GM21576 (cell line): ENCODE results near the gene ETFB.
"Not testable (repeated sequence)": the region's sequence is repeated elsewhere in the genome, so short reads cannot be mapped to it uniquely, and the experiment has no call there.

Source experiments
- ATAC-seq: cut with Tn5 transposase; IDR thresholded peaks from one replicate; pipeline ENCODE4 v1.9.1; 2021; ENCODE audit warnings: mild to moderate bottlenecking, moderate library complexity; ENCODE audit not compliant: unreplicated experiment

ETFB gene

DNA sequence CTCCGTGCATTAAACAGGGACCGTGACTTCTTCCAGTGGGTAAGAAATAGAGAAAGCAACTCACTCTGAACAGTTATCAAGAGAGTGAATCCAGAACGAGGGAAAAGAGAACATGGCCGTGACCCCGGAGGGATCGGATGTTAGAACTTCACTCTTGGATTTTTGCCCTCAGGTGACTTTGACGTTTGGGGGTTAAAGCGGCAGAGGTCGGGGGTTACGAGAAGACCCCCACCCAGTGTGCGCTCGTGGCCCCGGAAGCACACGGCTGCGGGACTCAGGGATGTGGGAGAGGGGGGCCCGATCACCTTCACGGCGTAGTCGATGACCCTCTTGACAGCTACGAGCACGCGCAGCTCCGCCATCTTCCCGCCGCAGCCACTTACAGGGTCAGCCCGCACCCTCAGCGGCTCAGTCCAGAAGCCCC lies at the start of gene ETFB:
Gene ETFB (minus strand): TSS at position 424 of the 424 bp plus-strand sequence. CDS start 62 bp downstream, at position 362.
- no peak for ATAC-seq

GRCh38 chr19:51415187-51415586 lies 49.0 kb upstream of the ETFB start:
- ATAC-seq = no peak

DNA sequence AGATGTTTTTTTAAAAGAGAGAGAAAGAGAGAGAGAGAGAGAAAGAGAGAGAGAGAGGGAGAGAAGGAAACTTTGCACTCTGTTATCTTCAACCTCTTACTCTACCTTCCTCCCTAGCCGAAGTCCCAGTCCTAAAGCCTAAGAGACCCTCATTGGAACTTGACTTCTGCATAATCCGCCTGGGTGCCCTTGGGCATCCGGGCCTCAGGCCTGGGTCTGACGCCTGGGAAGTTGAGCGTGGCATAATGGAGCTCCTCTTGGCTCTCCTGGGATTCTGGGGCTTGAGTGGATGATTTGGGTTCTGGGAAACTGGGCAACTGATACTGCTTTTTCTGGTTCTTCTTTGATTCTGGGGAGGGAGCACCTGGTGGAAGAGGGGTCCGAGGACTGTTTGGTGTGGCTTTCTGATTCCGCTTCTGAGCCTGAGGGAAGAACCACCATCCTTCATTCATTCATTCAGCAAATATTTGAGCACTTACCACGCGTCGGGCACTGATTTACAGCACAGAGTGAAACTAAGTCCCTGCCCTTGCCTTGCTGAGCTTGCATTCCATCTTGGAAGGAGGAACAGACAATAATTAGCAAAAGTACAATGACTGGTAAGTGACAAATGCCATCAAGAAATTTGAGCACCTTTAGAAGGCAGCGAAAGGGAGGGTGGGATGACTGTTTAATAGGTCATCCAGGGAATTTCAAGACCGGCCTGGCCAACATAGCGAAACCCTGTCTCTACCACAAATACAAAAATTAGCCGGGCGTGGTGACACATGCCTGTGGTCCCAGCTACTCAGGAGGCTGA lies 45.0 kb upstream of the ETFB start:
- no peak for ATAC-seq

GRCh38 chr19:51407511-51408131 lies 41.4 kb upstream of the ETFB start:
- ATAC-seq = no peak

GRCh38 chr19:51402117-51402516 lies 35.9 kb upstream of the ETFB start:
- ATAC-seq = no peak

DNA sequence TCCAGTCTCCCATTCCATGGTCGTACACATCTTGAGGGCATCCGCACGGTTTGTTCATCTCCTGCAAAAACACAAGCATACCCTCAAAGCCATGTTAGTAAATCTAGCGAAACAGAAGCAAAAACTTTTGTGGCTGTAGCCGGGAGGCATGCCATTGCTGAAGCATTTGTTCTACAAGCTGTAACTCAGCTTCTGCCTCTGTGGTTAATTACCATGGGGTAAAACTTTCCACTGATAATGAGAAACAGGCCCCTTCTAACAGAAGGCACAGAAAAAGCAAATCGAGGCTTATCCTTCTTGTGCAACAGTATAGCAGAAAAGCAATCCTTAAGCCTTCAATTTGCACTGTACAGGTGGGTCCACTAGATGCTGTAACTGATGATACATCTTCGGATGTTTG lies 33.7 kb upstream of the ETFB start:
- not testable (repeated sequence) for ATAC-seq

DNA sequence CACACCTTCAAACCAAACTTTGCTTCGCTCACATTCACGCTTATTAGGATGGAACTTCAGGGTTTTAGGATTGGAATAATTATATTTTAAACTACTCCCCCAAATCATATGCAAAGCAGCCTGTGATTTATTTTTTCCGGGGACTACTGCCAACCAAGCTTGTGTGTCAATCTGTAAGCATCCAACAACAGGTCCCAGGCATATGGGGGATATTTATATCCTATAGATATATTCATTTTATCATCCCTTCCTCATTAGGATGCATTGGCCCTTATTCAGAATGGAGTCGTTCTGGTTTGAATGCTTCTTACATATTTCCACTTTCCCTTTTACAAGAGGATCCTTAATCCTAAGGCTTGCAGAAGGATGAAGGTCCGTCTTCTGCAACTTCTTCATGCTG lies 33.0 kb upstream of the ETFB start:
- no peak for ATAC-seq

DNA sequence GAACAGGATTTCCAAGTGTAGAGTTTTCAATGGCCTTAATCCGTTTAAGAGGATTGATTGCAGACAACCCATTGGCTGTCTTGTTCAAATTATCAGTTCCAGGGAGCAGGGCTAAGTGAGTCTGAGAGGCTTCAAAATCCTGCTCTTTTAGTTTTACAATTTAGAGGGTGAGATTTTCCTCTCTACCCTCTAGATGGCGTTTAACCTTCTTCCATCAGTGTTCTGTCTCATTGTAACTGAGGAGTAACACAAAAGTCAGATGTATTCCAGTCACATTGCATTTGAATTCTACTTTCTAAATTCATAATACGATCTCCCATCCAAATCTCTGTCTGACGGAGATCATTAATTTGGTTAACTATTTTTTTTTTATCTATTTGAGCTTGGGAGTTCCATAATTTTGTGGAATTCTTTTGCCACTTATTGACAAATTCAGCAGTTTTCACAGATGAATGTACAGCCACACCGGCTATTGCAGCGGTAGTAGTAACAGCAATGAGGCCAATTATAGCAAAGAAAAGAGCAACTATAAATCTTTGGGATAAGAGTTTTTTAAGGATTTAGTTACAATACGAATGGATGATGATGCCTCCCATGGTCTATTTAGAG lies 32.0 kb upstream of the ETFB start:
- no peak for ATAC-seq

DNA sequence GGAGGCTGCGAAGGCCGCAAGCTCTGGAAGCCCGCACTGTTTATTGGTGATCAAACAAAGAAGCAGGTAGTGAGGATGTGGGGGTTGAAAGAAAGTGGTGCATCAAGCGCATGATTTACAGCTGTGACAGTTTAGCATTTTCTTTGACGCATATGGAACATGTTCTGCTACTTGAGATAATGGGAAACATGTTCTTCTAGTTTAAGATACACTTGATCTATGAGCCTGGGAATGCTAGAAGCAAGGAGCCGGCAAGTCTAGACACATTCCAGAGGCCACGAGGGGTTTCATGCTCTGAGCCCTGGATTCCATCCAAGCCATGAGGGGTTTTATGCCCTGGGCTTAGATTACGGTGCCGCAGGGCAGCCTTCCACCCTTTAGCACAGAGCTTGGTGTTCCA lies 31.3 kb upstream of the ETFB start:
- ATAC-seq = not testable (repeated sequence)

DNA sequence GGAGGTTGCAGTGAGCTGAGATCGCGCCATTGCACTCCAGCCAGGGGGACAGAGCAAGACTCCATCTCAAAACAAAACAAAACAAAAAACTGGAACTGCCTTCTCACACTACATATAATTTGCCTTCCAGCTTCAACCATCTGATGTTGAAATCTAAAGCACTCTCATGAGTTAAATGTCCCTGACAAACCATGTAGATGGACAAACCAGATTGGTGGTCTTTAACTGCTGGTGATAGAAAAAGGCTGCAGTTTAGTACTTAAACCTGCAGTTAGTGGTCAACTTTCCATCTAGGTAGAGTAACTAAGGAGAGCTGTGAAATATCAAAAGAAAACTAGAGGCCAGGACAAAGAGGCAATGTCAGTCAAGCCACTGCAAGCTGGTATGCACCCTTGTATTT lies 30.0 kb upstream of the ETFB start:
- no peak for ATAC-seq

DNA sequence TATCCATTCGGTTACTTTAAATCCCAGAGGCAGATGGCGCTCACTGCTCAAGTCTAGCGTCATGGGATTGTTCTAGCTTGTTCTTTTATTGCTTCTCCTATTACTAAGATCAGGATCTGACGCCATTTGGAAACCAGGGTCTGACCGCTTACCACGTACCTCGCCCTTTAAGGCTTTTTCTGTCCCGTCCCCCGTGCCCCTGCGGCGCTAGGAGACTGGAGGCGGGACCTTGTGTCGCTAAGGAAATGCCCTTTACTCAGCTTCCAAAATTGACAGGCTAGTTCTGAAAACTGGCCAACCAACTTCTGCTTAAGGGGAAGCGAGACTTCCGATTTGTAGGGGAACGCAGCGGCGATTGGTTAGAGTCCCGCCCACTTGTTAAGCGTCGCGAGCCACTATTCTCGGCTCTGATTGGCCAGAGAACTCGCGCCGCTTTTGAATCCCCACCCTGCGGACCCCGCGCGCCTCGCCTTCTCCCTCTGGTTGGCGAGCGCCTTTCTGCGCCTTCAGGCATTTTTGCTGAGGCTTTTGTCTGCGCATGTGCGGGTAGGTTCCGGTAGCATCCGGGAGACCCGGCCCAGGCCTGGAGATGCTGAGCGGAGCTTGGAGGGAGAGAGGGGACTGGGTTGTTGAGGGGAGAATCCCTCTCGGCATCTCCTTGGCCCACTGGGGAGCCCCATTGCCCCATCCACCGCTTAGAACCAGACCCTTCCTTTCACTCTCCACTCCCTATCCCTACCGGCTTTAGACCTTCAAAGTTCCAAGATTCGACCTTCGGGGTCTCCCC lies 28.1 kb upstream of the ETFB start:
- ATAC-seq = peak; percentile 79

DNA sequence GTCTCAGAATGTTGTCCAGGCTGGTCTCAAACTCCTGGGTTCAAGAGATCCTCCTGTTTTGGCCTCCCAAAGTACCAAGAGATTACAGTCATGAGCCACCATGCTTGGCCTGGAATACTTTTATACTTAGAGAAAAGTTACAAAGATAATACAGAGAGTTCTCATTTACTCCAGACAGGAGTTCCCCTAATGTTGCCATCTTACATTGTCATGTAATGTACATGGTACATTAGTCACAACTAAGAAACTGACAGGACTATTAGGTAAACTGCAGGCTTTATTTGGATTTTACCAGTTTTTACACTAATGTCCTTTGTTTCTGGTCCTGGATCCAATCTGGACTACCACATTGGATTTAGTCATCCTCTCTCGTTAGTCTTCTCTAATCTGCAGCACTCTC lies 26.5 kb upstream of the ETFB start:
- no peak for ATAC-seq

DNA sequence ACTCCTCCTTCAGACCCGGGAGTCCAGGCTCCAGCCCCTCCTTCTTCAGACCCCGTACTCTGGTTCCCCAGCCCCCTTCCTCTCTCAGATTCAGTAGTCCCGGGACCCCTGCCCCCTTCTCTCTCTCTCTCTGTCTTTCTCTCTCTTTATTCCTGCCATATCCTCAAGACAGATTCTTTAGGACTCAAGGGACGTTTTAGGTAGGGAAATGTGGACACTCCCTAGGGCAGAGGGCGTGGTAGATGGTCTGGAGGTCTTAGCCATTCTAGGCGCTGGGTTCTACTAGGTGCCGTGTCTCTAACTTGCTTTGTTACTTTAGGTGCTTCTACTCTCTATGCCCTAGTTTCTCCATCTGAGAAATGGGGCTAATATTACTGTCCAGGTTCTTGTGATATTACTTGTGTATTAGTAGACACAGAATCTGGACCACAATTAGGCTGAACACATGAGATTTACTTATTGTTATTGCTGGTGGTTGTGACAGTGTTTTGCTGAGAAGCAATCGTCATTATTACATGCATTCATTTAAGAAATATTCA lies 25.0 kb upstream of the ETFB start:
- no peak for ATAC-seq

DNA sequence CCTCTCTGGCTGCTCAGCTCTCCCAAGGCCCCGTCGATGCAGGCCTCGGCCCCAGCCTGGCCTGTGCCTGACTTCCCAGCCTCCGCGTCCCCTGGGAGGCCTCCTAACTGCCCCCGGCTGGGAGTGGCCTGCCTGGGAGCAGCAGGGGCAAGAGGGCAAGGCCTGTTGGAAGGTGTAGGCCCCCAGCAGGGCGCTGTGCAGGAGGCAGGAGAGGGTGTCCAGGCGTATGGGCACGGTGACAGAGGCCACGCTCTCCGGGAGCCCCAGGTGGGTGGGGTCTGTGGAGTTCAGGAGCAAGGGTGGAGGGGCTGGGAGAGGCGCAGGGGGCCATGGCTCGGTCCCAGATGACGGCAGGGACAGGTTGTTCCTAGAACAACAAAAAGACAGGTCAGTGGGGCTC lies 23.0 kb upstream of the ETFB start:
- ATAC-seq = no peak

DNA sequence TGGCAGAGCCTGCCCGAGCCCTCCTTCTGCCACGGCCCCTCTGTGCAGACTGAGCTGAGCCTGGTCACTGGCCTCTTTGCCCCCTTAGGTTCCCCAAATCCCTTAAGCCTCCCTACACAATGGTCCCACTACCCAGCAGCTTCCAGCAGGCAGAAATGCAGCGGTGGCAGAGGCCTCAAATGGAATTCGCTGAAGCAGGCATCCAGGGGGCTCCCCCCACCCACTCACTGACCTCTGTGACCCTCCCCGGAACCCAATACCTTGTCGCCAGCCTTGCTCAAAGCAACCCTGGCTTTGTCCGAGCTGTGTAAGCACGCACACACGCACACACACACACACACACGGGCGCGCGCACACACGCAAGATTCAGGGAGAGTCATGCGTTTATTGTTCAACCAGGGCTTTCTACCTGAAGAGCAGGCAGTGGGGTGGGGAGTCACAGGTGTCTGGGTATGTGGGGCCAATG lies 21.8 kb upstream of the ETFB start, which contains the start of gene LIM2:
Gene LIM2 (minus strand): TSS at position 51 of the 466 bp plus-strand sequence. CDS start 531 bp downstream, outside the sequence.
- ATAC-seq = no peak

DNA sequence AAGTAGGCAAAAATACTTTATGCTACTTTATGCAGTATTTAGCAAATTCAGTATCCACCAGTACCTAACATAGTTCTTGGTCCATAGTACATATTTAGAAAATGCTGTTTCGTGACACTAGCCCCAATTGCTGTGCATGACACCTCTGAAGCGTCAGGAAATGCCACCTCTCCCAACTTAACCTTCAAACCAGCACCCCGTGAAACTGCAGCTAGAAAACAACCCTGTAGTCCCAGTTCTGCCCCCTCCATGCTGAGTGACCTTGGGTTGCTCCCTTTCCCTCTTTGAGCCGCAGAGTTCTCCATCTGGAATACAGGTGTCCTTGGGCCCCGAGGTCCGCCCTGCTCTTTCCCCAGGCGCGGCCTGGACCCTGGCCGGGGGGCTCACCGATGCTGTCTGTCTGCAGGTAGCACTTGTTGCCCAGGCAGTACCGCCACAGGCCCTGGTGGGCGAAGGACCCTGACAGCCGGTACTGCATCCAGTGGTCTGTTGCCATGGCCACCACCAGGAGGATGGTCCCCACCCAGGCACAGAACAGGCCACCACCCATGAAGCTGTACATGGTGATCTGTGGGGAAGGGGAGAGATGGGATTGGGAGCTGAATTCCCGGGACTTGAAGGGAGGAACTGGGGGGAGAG lies 20.8 kb upstream of the ETFB start:
- ATAC-seq = no peak

GRCh38 chr19:51382004-51382403 lies 15.8 kb upstream of the ETFB start:
- ATAC-seq = no peak

GRCh38 chr19:51380379-51380778 lies 14.2 kb upstream of the ETFB start:
- no peak for ATAC-seq

DNA sequence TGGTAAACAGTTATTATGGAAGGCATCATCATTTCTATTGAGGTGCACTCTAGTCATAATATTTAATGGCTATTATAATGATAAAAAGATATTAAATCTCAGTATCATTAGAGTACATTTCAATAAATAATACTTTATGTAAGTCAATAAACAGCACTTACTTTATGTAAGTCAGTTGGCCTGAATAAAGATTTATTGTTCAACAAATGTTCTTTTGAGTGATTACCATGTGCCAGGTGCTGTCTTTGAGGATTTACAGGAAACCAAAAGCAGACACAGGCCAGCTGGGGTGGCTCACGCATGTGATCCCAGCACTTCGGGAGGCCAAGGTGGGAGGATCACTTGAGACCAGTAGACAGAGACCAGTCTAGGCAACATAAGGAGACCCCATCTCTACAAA lies 11.2 kb upstream of the ETFB start:
- no peak for ATAC-seq

DNA sequence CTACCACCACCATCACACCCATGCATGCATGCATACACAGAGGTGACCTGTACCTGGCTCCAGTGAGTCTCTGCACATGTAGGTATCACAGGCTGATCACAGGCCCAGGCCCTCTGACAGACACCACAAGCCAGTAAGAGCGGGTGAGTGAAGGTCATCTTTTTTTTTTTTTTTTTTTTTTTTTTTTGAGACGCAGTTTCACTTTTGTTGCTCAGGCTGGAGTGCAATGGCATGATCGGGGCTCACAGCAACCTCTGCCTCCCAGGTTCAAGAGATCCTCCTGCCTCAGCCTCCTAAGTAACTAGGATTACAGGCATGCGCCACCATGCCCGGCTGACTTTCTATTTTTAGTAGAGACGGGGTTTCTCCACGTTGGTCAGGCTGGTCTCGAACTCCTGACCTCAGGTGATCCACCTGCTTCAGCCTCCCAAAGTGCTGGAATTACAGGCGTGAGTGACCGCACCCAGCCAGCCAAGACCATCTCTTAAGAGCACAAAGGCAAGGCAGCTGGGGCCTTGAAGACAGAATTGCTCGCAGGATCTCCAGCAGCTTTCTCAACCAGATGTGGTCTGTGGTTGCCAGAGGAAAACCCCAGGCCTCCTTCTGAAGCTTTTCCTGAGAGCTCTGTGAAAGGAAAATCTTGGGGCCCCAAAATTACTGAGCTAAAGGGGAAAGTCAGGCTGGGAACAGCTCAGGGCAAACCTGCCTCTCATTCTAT lies 9.5 kb upstream of the ETFB start:
- no peak for ATAC-seq
